GM03348 (cell line): Measurements from ENCODE around the gene XBP1.
A peak's percentile ranks its signal among the peaks of the same experiment; 100 is the strongest.
"Not testable (repeated sequence)": the region's sequence is repeated elsewhere in the genome, so short reads cannot be mapped to it uniquely, and the experiment has no call there.

Experiments used
- DNase-seq: peaks from one replicate; pipeline ENCODE4 v3.0.0; 2012; ENCODE audit warnings: low spot score

XBP1 gene

GRCh38 chr22:28817919-28818859, 17.8 kb upstream of the XBP1 start:
- no peak for DNase-seq

- DNase-seq: no peak
Observed at GRCh38 chr22:28817064-28817463, 16.7 kb upstream of the XBP1 start.

GRCh38 chr22:28815729-28816128, 15.4 kb upstream of the XBP1 start:
- DNase-seq: no peak

- DNase-seq: no peak
Observed at GRCh38 chr22:28815111-28815510, 14.7 kb upstream of the XBP1 start.

- DNase-seq: no peak
Observed at GRCh38 chr22:28813772-28814518, 13.6 kb upstream of the XBP1 start.

GRCh38 chr22:28812516-28812915, 12.1 kb upstream of the XBP1 start:
- DNase-seq: no peak

GRCh38 chr22:28810821-28811491, 10.6 kb upstream of the XBP1 start:
- no peak for DNase-seq

GRCh38 chr22:28808716-28809355, 8.5 kb upstream of the XBP1 start:
- no peak for DNase-seq

- not testable (repeated sequence) for DNase-seq
Observed at GRCh38 chr22:28805426-28805825, 5.1 kb upstream of the XBP1 start.

GRCh38 chr22:28802595-28803123, 2.3 kb upstream of the XBP1 start:
- no peak for DNase-seq

- DNase-seq: peak; percentile 35
Observed at GRCh38 chr22:28801845-28802594, 1.7 kb upstream of the XBP1 start.

- DNase-seq: peak; percentile 86
Observed at GRCh38 chr22:28799606-28800307, 612 bp downstream of the XBP1 start.

GRCh38 chr22:28798810-28799605, 1.4 kb downstream of the XBP1 start:
- DNase-seq: peak; percentile 86

- DNase-seq: no peak
Observed at GRCh38 chr22:28795932-28796856, 4.2 kb downstream of the XBP1 start.

GRCh38 chr22:28795071-28795693, 5.2 kb downstream of the XBP1 start:
- no peak for DNase-seq

- no peak for DNase-seq
Observed at GRCh38 chr22:28793976-28794584, 6.3 kb downstream of the XBP1 start.
